Activated CD4-positive, CD25-positive, alpha-beta regulatory T cell treated with anti-CD3 and anti-CD28 coated beads, Interleukin-2, amount 50 U/mL, for 16 hours (primary cell): ENCODE data around the gene COL25A1.
"Not testable (repeated sequence)": the region's sequence is repeated elsewhere in the genome, so short reads cannot be mapped to it uniquely, and the experiment has no call there.

ENCODE experiments used
- DNase-seq: peaks from one replicate; pipeline ENCODE4 v3.0.0-alpha.2; 2020; ENCODE audit warnings: low read depth, low spot score

The COL25A1 gene

DNA sequence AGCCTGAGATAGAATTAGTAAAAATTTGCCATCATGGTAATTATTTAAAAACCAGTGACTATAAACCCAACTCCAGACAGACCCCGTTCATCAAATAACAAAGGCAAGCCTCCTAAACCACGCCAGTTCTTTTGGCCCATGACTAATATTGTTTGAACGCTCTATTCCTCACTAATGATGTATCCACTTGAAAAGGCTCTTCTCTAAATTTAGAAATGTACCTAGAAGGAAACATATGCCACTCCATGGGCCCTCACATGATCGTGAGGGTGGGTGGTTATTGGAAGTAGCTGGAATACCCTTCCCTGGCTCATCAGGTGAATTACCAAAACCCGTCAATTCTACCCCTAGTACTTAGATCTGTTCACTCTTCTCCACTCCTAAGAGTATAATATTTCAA is 249.2 kb downstream of the COL25A1 start:
- DNase-seq, result no peak

DNA sequence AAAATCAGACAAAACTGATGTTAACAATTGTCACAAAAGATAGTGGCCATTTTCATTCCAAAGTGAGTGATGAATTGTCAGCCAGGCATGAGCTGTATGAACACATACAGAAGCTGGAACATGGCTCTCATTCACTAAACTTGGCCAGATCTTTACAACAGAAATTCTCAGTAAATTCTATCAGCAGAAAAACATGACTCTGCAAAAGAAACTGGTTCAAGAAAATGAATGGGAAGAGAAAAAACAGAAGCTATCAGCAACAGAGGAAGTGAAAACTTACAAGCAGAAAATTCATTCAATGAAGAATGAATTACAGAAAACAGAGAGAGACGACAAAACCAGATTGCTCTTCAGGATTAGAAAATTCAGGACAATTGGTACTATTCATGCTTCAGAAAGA is 249.6 kb downstream of the COL25A1 start:
- DNase-seq, result no peak

DNA sequence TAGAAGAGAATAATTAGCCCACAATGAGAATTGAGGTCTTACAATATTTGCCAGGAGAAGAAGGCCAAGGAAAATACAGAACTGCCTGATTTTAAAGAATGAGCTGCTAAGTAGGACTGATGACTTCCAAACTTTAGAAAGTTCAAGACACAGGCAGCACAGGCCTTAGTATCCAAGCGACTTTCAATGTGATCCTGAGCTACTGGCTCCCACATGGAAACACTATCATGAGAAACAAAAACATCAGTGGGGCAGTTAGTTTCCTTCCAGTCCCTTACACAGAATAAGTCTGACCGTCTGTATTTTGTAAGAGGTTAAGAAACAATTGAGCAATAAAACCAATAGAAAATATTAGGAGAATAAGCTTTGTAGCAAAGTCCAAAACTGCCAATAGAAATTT is 251.4 kb downstream of the COL25A1 start:
- DNase-seq, result no peak

DNA sequence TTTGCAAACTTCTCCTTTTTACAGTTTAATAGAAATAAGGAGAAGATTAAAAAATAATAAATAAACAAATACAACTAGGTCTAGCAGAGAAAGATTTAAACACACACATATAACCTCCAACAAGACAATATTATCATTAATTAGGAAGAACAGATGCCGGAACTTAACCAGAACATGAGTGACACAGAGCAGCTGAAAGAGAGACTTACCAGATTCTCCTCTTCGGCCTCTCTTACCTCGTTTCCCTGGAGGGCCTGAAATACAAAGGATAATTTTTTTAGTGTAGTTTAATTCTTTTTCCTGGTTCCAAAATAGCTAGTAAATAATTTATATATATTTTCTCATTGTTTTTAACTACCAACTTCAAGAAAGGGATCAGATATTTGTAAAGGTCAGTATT is 252.5 kb downstream of the COL25A1 start:
- no peak for DNase-seq

DNA sequence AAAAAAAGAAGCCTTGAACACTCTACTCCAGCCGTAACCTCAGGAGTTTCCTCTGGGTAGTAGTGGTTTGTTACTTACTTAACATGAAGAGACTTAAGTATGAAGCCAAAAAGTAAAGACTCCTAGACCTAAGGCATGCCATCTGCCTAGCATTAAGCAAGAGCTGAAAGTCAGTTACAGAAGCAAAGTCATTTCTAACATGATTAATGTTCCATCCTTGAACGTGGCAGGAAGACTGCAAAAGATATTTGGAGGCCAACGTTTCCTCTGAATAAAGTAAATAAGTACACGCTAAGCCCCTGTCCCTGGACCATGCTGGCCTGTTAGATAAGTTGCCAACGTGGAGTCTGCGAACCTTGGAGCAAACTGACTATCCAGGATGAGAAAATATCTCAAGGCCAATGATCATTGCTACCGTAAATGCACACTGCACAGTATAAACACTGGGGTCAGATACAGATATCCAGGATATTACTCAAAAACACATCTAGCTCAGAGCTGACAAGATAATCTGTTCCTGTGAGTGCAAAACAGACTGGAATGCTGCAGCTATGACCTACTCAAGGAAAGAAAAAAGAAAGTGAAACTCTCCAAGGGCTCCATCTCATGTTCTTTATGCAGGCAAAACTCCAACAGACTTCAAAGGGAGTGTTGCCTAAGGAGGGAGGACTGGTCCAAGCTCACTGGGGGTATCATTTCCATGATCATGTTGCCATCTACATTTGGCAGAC is 255.8 kb downstream of the COL25A1 start:
- DNase-seq, result no peak

DNA sequence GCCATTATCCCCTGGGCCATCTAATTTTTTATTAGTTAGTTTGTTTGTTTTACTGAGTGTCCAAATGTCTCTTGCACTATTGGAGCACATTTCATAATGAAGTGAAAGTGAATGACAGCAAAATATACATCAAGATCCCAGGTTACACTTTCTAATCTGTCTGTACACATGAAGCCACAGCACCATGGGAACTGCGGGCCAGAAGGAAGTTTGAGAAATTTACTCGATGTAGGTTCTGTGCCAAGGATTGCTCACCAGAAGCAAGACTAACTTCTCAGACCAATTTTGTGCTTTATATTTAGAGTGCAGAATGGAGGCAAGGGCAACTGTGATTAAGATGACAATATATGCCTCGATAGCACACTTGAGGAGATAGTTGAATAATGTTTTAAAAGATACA is 258.0 kb downstream of the COL25A1 start:
- DNase-seq, result no peak

DNA sequence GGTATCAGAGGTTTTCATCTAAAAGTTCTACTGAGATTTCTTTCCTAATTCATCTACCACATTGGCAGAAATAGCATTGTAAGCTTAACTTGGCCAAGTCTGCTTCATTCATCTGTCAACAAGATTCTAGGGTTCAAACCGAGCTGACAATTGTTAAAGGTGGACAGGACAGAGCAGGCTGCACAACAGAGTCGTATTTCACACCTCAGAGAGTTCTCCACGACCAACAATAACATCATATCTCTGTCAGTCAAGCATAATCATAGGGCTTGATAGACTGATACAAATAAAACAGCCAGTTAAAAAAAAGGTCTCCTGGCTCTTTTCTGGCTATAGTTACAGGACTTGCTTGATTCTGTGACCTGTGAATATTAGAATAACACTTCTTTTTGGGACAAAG is 259.2 kb downstream of the COL25A1 start:
- no peak for DNase-seq

DNA sequence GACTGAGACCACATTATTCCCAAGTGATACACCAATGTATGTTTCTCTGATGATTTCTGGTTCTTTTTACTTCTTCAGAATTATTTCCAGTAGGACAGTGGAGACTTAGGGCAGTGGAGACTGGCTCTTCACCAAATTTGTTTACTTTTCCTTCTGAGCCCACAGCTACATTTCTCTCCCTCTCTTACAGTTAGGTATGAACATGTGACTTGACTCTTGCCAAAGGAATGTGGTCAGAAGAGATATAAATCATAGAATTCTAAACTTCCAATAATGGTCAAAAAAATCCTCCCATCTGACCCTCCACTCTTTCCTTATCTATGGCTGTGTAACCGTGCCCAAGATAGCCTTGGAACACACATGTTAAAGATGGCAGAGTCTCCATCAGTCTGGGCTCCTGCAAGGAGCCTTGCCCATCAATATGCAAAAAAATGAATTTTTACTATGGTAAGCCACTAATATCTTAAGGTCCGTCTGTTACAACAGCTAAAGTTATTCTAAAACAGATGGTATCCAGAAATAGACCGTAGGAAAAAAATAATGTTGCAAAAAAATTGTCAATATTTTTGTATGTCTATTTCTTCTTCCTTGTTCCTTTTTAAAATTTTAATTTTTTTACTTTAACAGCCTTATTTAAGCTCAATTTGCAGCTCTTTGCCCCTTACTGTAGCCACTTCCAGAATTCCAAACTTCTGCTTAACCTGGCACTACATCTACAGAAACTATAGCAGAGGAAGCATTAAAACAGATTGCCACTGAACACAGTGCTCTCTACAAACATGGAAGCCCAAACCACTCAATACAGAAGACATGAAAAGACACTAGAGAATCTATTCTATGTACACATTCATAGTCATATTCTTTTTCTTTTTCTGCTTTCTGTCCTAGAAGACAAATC is 260.7 kb downstream of the COL25A1 start:
- no peak for DNase-seq

DNA sequence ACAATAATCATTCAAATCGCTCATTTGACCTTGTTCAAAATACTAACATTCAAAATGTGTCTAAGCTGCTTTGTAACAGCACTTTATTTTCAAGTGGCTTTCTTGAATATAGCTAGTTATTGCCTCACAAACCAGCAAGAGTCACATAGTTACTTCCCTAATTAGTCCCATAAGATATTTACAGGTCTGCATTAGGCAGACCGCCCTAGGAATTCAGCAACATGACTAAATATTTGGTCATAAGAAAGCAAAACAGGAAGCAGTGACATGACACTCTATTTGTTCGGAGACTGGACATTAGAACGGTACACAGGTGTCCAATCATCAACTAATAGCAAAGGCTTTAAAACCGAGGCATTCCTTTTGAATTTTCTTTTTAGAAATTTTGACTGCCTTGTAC is 262.0 kb downstream of the COL25A1 start:
- no peak for DNase-seq

DNA sequence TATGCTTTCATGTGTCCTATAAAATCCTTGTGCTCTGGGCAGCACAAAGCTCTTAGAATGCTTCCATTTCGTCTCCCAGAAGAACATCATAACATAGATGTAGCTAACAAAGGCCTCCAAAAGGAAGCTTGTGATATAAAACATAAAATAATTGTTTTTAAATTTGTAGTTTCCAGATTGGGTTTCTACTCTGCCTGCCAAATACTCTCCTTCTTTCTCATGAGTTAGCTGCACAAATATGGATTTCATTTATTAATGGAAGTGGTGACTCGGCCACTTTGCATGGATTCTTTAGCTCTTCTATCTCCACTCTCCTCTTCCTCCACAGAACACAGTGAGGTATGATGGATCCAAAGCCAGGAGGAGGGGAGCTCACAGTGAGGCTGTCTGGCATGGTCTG is 265.4 kb downstream of the COL25A1 start:
- DNase-seq, result no peak

DNA sequence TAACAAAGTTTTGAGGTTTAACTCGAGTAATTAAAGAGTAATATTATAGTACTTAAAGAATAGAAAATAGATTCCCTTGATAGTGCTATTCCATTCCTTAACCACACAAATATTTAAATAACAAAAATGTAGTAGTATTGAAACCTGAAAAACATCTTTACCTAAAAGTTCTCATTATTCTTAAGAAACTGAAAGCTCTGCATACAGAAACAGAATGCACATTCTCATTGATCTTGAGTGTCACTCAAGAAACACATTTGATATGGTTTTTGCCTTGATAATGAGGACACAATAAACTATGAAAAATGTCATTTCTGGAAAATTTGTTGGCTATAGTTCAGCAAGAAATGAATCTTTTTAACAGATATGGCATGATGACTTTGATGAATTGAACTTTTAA is 268.5 kb downstream of the COL25A1 start:
- no peak for DNase-seq

DNA sequence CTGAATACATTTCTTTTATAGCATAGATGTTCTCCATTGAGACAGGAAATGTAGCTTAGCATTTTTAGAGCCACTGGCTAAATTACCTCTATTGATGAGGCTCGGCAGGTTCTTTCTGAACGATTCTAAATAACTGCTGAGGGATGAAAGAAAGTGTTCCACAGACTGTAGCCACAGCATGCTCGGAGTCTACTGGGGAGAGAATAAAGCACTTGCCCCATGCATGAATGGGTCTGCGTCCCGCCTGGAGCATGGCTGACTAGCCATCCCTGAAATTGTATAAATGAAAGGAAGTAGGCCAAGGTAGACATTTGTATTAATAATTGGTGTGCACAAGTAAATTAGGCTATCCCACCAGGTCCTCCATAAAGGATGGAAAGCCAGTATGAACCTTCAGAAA is 269.8 kb downstream of the COL25A1 start:
- DNase-seq, result no peak

DNA sequence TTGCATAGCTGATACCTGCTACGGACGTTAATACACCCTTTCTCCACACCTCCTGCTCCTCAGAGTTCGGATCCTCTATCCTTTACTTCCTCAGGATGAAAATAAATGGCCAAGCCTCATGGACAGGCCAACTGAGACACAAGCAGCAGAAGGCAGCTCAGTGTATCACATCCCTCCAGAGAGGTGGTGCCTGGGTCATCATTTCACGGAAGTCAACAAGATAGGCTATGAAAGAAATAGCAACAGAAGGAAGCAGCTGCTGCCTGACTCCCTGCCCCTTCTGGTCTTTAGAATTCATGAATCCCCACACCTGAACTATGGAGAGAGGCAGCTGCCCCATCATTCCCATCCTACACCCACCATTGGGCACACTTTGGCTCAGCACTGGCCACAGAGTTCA is 272.5 kb downstream of the COL25A1 start:
- DNase-seq, result no peak

DNA sequence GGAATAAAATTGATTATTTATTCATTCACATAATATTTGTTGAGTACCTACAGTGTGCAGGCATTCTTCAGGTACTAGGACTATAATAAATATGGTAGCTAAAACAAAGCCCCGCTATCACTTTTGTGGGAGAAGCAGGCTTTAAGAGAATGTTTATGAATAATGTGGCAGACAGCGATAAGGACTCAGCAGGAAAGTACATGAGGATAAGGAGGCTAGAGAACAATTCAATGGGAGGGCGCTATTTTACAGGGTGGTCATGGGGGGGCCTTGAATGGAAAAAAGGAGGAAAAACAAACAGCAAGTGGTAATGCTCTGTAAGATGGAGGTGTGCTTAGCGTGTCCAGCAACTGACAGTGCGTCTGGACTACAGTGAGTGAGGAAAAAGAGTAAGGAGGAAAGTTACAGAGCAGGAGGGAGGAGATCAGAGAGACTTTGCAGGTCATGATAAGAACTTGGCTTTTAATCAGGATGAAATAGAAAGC is 275.4 kb downstream of the COL25A1 start:
- no peak for DNase-seq

DNA sequence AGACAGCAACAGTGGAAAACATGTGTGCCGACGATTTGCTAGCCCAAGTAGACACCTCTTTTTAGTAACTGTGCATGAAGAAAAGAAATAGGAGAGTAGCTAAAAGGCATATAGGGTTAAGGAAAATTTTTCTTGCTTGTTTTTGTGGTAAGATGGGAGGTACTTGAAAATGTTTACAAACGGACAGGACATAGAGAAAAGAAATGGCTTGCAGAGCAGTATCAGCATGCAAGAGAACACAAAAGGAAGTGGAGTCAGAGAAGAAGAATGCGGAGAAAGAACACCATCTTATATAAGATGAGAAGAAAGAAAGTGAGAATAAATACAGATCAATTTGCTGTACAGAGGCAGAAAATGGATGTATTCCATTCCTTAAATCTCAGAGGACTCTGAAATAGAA is 275.9 kb downstream of the COL25A1 start:
- no peak for DNase-seq

DNA sequence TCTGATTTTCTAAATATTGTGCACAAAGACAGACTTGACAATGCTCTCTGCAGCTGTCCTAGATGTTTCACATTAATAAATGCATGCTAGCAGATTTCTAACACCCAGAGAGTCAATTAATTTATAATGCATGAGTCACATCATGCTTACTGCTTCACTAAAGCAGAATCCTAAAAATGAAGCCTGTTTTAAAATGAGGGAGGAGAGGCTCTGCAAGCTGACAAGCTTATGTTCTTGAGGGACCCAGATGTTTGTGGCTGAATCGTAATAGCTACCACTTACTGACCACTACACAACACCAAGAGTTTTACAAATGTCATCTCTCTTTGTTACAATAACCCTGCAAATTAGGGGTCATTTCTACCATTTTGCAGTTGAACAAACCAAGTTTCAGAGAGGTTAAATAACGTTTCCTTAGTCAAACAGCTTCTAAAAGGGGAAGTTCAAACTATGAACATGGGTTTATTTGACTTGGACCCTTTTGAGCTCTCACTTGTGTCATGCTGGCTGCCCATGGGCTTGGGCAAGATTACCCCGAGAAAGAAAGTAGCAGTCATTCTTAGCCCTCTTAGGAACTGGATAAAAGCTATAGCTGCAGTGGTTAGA is 276.9 kb downstream of the COL25A1 start:
- no peak for DNase-seq

DNA sequence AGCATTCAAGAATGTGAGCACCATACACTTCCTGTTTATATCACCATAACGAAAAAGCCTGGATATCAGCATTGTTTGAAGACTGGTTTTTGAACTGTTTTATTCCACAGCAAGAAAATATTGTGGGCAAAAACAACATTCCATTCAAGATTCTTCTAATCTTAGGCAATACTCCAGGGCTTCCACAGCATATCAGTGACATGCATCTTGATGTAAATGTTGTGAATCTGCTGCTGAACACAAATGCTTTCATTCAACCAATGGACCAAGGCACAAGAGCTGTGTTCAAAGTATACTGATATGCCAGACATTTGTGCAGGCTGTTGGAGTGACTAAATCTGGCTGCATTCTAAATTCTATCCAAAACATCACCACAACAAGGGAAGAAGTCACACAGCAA is 279.5 kb downstream of the COL25A1 start:
- no peak for DNase-seq

DNA sequence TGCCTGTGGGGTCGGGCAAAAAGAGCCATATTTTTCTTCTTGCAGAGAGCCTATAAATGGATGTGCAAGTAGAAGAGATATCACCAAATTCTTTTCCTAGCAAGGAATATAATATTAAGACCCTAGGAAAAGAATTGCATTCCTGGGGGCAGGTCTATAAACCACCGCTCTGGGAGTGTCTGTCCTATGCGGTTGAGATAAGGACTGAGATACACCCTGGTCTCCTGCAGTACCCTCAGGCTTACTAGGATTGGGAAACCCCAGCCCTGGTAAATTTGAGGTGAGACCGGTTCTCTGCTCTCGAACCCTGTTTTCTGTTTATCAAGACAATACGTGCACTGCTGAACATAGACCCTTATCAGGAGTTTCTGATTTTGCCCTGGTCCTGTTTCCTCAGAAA is 280.8 kb downstream of the COL25A1 start:
- not testable (repeated sequence) for DNase-seq

DNA sequence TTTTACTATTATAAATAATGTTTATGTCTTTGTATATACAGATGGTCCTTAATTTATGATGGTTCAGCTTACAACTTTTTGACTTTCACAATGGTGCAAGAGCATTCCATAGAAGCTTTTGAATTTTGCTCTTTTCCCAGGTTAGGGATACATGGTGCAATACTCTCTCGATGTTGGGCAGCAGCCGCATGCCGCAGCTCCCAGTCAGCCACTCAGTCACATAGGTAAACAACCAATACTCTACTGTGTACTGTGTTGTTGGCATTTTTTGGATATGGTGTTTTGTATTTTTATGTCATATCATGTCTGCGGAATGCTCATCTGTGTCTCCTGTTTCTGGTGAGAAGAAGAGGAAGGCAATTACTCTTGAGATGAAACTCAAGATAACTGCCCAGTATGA is 281.6 kb downstream of the COL25A1 start:
- DNase-seq, result no peak

DNA sequence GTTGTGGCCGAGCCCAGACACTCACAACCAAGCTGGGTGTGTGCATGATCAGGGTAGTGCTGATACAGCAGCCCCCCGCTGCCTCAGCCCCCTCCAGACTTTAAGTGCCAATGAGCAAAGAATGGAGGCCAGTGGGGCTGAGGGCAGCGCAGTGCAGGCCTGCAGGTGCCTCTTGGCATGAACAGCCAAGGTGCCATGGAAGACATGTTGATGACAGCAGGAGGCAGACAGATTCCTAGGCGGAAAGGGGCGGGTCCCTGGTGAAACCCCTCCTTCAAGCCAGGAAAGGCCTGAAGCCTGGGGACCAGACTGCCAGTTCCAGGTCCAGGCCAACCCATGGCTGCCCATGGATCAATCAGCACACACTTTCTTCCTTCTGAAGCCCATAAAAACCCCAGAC is 286.3 kb downstream of the COL25A1 start:
- no peak for DNase-seq

DNA sequence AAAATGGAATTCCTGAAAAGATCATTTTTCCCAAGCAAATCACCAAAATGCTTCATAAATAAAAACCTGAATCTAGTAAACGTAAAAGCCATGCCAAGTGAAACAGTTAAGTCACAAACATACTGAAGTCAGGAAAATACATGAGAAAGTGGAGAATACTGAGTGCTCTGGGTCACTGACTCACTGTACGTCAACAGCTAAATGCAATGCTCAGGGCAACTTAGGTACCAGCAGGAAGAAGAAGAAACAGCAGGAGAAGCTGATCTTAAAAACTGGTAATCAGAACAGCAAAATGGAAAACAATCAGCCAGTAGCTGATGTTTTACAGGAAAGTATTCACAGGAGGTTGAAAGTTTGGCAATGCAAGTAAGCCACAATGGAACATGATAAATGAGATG is 287.0 kb downstream of the COL25A1 start:
- no peak for DNase-seq

DNA sequence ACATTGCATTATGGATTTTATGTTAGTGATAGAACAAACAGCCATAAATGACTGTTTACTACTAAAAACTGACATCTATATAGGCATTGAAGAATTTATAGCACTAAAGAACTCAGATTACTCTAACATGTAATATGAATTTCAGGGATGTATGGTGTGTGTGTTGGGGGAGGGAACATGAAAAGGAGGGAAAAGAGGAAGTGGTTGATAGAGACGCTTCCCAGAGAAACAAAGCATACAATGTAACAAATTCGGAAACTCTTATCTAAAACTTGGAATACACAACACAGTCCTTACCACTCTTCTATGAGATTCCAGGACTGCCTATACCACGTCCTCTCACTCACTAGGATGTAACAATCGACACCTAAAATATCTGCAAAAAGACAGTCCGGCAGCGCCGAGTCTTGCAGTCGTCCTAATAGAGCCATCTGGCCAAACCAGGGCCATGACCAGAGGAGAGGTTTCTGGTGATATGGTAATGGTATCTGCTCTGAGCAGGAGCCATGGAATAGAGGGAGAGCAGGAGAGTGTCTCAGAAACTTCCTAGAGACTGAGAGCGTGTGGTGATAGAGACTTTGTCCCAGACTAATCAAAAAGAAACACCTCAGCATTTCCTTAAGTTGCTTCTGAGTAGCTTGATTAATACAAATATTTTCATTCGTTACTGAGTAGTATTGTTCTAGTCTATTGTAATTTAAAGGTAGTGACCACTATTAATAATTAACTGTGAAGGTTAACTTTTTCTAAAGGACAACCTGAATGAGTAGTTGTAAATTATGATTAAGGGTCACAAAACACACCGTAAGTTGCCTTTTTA is 287.7 kb downstream of the COL25A1 start:
- DNase-seq, result no peak
